ENCODE measurements around the gene KL.

Gene KL

GRCh38 chr13:33109801-33110200 is 93.6 kb downstream of the KL start:
- Histone ChIP-seq H2AK5ac (ENCODE audit: low read depth, low read length) (no peak overlapping the region), H3K23ac (ENCODE audit: low read depth, low read length, poor library complexity) (no peak overlapping the region), H4K8ac (ENCODE audit: low read depth, low read length) (no peak overlapping the region), H3K14ac (ENCODE audit: low read length) (no peak overlapping the region), H2AFZ (ENCODE audit: low read length) (no peak overlapping the region), H3K9ac (ENCODE audit: low read depth, low read length, poor library complexity) (no peak overlapping the region), H2BK120ac (ENCODE audit: low read depth, low read length) (no peak overlapping the region), H3K27me3 (ENCODE audit: control insufficient read depth in 3 of 3, insufficient read depth in 3 of 3, low read depth in 1 of 3, low read length in 3 of 3) (no peaks in the 10 kb centered on the region), H3K4me2 (ENCODE audit: insufficient read depth, low read length, poor library complexity, severe bottlenecking) (no peak overlapping the region), H3K4me3 (ENCODE audit: low read length in 2 of 2) (no peak overlapping the region), H3K18ac (ENCODE audit: low read length) (peak overlapping the region; percentile 40), H3K27ac (replicated peaks; ENCODE audit: low read length) (no peak overlapping the region), H3K79me1 (ENCODE audit: low read depth, low read length) (no peaks in the 10 kb centered on the region), H2BK5ac (ENCODE audit: low read length) (no peak overlapping the region), H3K4me1 (ENCODE audit: control insufficient read depth in 2 of 2, insufficient read depth in 1 of 2, low read depth in 1 of 2, low read length in 2 of 2) (no peaks in the 10 kb centered on the region), H4K91ac (ENCODE audit: low read depth, low read length, poor library complexity) (no peak overlapping the region), H3K9me3 (replicated peaks in 1 of 2; ENCODE audit: control insufficient read depth in 2 of 2, insufficient read depth in 1 of 2, low read depth in 1 of 2, low read length in 2 of 2) (no peaks in the 10 kb centered on the region), H3K4ac (ENCODE audit: low read length) (no peak overlapping the region), H2BK15ac (ENCODE audit: low read length) (no peak overlapping the region), H2BK12ac (ENCODE audit: low read length) (no peak overlapping the region), H3K36me3 (replicated peaks in 1 of 2; ENCODE audit: control insufficient read depth in 2 of 2, insufficient read depth in 2 of 2, low read length in 2 of 2) (no peaks in the 10 kb centered on the region)
- WGBS, 2 donors (ENCODE audit: extremely low coverage in 2 of 2, insufficient read length in 2 of 2, insufficient replicate concordance in 1 of 2) = no CpG with 5 or more reads among the region's 10 CpGs
- no peak for DNase-seq (ENCODE audit: low spot score)

- Histone ChIP-seq H3K9ac (ENCODE audit: low read depth, low read length, poor library complexity) (no peak overlapping the region), H2AK5ac (ENCODE audit: low read depth, low read length) (no peak overlapping the region), H3K27me3 (ENCODE audit: control insufficient read depth in 3 of 3, insufficient read depth in 3 of 3, low read depth in 1 of 3, low read length in 3 of 3) (no peaks in the 10 kb centered on the region), H4K91ac (ENCODE audit: low read depth, low read length, poor library complexity) (no peak overlapping the region), H3K27ac (replicated peaks; ENCODE audit: low read length) (no peak overlapping the region), H2BK15ac (ENCODE audit: low read length) (no peak overlapping the region), H3K4me1 (ENCODE audit: control insufficient read depth in 2 of 2, insufficient read depth in 1 of 2, low read depth in 1 of 2, low read length in 2 of 2) (no peaks in the 10 kb centered on the region), H3K23ac (ENCODE audit: low read depth, low read length, poor library complexity) (no peak overlapping the region), H2BK120ac (ENCODE audit: low read depth, low read length) (no peak overlapping the region), H3K4ac (ENCODE audit: low read length) (no peak overlapping the region), H4K8ac (ENCODE audit: low read depth, low read length) (no peak overlapping the region), H2BK5ac (ENCODE audit: low read length) (no peak overlapping the region), H3K4me3 (ENCODE audit: low read length in 2 of 2) (no peak overlapping the region), H2BK12ac (ENCODE audit: low read length) (no peak overlapping the region), H3K36me3 (replicated peaks in 1 of 2; ENCODE audit: control insufficient read depth in 2 of 2, insufficient read depth in 2 of 2, low read length in 2 of 2) (no peaks in the 10 kb centered on the region), H3K18ac (ENCODE audit: low read length) (no peak overlapping the region), H3K9me3 (replicated peaks in 1 of 2; ENCODE audit: control insufficient read depth in 2 of 2, insufficient read depth in 1 of 2, low read depth in 1 of 2, low read length in 2 of 2) (no peaks in the 10 kb centered on the region), H3K14ac (ENCODE audit: low read length) (no peak overlapping the region), H3K79me1 (ENCODE audit: low read depth, low read length) (no peaks in the 10 kb centered on the region), H2AFZ (ENCODE audit: low read length) (no peak overlapping the region), H3K4me2 (ENCODE audit: insufficient read depth, low read length, poor library complexity, severe bottlenecking) (no peak overlapping the region)
- no peak for DNase-seq (ENCODE audit: low spot score)
- no CpG with 5 or more reads among the region's 5 CpGs for WGBS, 2 donors (ENCODE audit: extremely low coverage in 2 of 2, insufficient read length in 2 of 2, insufficient replicate concordance in 1 of 2)
These were observed 94.1 kb downstream of the KL start for GRCh38 chr13:33110386-33110712.

GRCh38 chr13:33110713-33111413 is 94.6 kb downstream of the KL start:
- no peak overlapping the region for H3K14ac ChIP-seq (ENCODE audit: low read length)
- no CpG with 5 or more reads among the region's 14 CpGs for WGBS, 2 donors (ENCODE audit: extremely low coverage in 2 of 2, insufficient read length in 2 of 2, insufficient replicate concordance in 1 of 2)
- no peaks in the 10 kb centered on the region for H3K9me3 ChIP-seq (replicated peaks in 1 of 2; ENCODE audit: control insufficient read depth in 2 of 2, insufficient read depth in 1 of 2, low read depth in 1 of 2, low read length in 2 of 2)
- H3K23ac ChIP-seq (ENCODE audit: low read depth, low read length, poor library complexity) = no peak overlapping the region
- no peak overlapping the region for H2BK5ac ChIP-seq (ENCODE audit: low read length)
- no peak overlapping the region for H3K18ac ChIP-seq (ENCODE audit: low read length)
- H4K91ac ChIP-seq (ENCODE audit: low read depth, low read length, poor library complexity) = no peak overlapping the region
- no peak overlapping the region for H4K8ac ChIP-seq (ENCODE audit: low read depth, low read length)
- H3K4me2 ChIP-seq (ENCODE audit: insufficient read depth, low read length, poor library complexity, severe bottlenecking) = no peak overlapping the region
- no peaks in the 10 kb centered on the region for H3K27me3 ChIP-seq (ENCODE audit: control insufficient read depth in 3 of 3, insufficient read depth in 3 of 3, low read depth in 1 of 3, low read length in 3 of 3)
- no peak overlapping the region for H2AFZ ChIP-seq (ENCODE audit: low read length)
- H2BK12ac ChIP-seq (ENCODE audit: low read length) = no peak overlapping the region
- no peak overlapping the region for H2BK120ac ChIP-seq (ENCODE audit: low read depth, low read length)
- no peaks in the 10 kb centered on the region for H3K4me1 ChIP-seq (ENCODE audit: control insufficient read depth in 2 of 2, insufficient read depth in 1 of 2, low read depth in 1 of 2, low read length in 2 of 2)
- H3K36me3 ChIP-seq (replicated peaks in 1 of 2; ENCODE audit: control insufficient read depth in 2 of 2, insufficient read depth in 2 of 2, low read length in 2 of 2) = no peaks in the 10 kb centered on the region
- no peak overlapping the region for H2AK5ac ChIP-seq (ENCODE audit: low read depth, low read length)
- no peak for DNase-seq (ENCODE audit: low spot score)
- no peak overlapping the region for H2BK15ac ChIP-seq (ENCODE audit: low read length)
- no peak overlapping the region for H3K27ac ChIP-seq (replicated peaks; ENCODE audit: low read length)
- no peaks in the 10 kb centered on the region for H3K79me1 ChIP-seq (ENCODE audit: low read depth, low read length)
- H3K9ac ChIP-seq (ENCODE audit: low read depth, low read length, poor library complexity) = no peak overlapping the region
- no peak overlapping the region for H3K4me3 ChIP-seq (ENCODE audit: low read length in 2 of 2)
- no peak overlapping the region for H3K4ac ChIP-seq (ENCODE audit: low read length)

- Histone ChIP-seq H3K4ac (ENCODE audit: low read length) (no peak overlapping the region), H3K4me1 (ENCODE audit: control insufficient read depth in 2 of 2, insufficient read depth in 1 of 2, low read depth in 1 of 2, low read length in 2 of 2) (no peaks in the 10 kb centered on the region), H4K91ac (ENCODE audit: low read depth, low read length, poor library complexity) (no peak overlapping the region), H3K9me3 (replicated peaks in 1 of 2; ENCODE audit: control insufficient read depth in 2 of 2, insufficient read depth in 1 of 2, low read depth in 1 of 2, low read length in 2 of 2) (no peaks in the 10 kb centered on the region), H2BK120ac (ENCODE audit: low read depth, low read length) (no peak overlapping the region), H3K27me3 (ENCODE audit: control insufficient read depth in 3 of 3, insufficient read depth in 3 of 3, low read depth in 1 of 3, low read length in 3 of 3) (no peaks in the 10 kb centered on the region), H3K14ac (ENCODE audit: low read length) (no peak overlapping the region), H2AK5ac (ENCODE audit: low read depth, low read length) (no peak overlapping the region), H3K18ac (ENCODE audit: low read length) (no peak overlapping the region), H2BK12ac (ENCODE audit: low read length) (no peak overlapping the region), H3K27ac (replicated peaks; ENCODE audit: low read length) (no peak overlapping the region), H3K23ac (ENCODE audit: low read depth, low read length, poor library complexity) (no peak overlapping the region), H3K36me3 (replicated peaks in 1 of 2; ENCODE audit: control insufficient read depth in 2 of 2, insufficient read depth in 2 of 2, low read length in 2 of 2) (no peaks in the 10 kb centered on the region), H3K79me1 (ENCODE audit: low read depth, low read length) (no peaks in the 10 kb centered on the region), H2AFZ (ENCODE audit: low read length) (no peak overlapping the region), H4K8ac (ENCODE audit: low read depth, low read length) (no peak overlapping the region), H3K4me3 (ENCODE audit: low read length in 2 of 2) (no peak overlapping the region), H2BK15ac (ENCODE audit: low read length) (no peak overlapping the region), H2BK5ac (ENCODE audit: low read length) (no peak overlapping the region), H3K4me2 (ENCODE audit: insufficient read depth, low read length, poor library complexity, severe bottlenecking) (no peak overlapping the region), H3K9ac (ENCODE audit: low read depth, low read length, poor library complexity) (no peak overlapping the region)
- DNase-seq (ENCODE audit: low spot score) = no peak
- WGBS, 2 donors (ENCODE audit: extremely low coverage in 2 of 2, insufficient read length in 2 of 2, insufficient replicate concordance in 1 of 2) = no CpG with 5 or more reads among the region's 9 CpGs
These were observed 95.3 kb downstream of the KL start for GRCh38 chr13:33111414-33112110.
